NB4 (cell line): Measurements from ENCODE around the gene KDM4B.

Experiments
- DNase-seq: peaks from one replicate; pipeline ENCODE4 v3.0.0; 2010; ENCODE audit warnings: low read depth
- H3K4me3 ChIP-seq: one replicate; pipeline ENCODE4 v1.5.1; 2011; ENCODE audit warnings: mild to moderate bottlenecking, low read depth, low read length, moderate library complexity
- CTCF ChIP-seq: IDR thresholded peaks from one replicate; pipeline ENCODE4 v1.5.1; 2012; ENCODE audit warnings: low read depth, low read length
- MAX ChIP-seq: IDR thresholded peaks from 2 replicates; pipeline ENCODE4 v1.6.1; 2011; ENCODE audit warnings: low read depth, low read length
- MYC ChIP-seq: IDR thresholded peaks from 2 replicates; pipeline ENCODE4 v1.6.1; 2011; ENCODE audit warnings: low read depth, low read length
- POLR2A ChIP-seq: IDR thresholded peaks from 2 replicates; pipeline ENCODE4 v1.6.1; 2011; ENCODE audit warnings: mild to moderate bottlenecking; ENCODE audit not compliant: insufficient read length; ENCODE audit errors: extremely low read depth

The KDM4B gene

GRCh38 chr19:5091684-5092480 is 123.0 kb downstream of the KDM4B start:
- no peak overlapping the region for H3K4me3 ChIP-seq
- DNase-seq = no peak
- TF ChIP-seq POLR2A (no peak), CTCF (no peak), MAX (no peak), MYC (no peak)

- TF ChIP-seq MAX (no peak), POLR2A (no peak), MYC (no peak), CTCF (no peak)
- no peak for DNase-seq
- no peak overlapping the region for H3K4me3 ChIP-seq
These were observed 123.5 kb downstream of the KDM4B start for GRCh38 chr19:5092481-5092843.

- H3K4me3 ChIP-seq = no peak overlapping the region
- DNase-seq = no peak
- TF ChIP-seq POLR2A (no peak), MAX (no peak), CTCF (no peak), MYC (no peak)
These were observed 124.5 kb downstream of the KDM4B start for GRCh38 chr19:5093297-5093928.

GRCh38 chr19:5093948-5094718 is 125.2 kb downstream of the KDM4B start:
- no peak for DNase-seq
- TF ChIP-seq POLR2A = no peak
- TF ChIP-seq MAX = no peak
- no peak overlapping the region for H3K4me3 ChIP-seq

- DNase-seq = no peak
- no peak overlapping the region for H3K4me3 ChIP-seq
- TF ChIP-seq CTCF = no peak
- no peak for TF ChIP-seq POLR2A
- no peak for TF ChIP-seq MYC
- TF ChIP-seq MAX = no peak
These were observed 126.1 kb downstream of the KDM4B start for GRCh38 chr19:5094768-5095567.
